C4-2B (cell line): Measurements from ENCODE around the gene HMGN2.

Source experiments
- CTCF ChIP-seq: fragments of 450-650 bp; conservative IDR thresholded peaks from 2 replicates; pipeline ENCODE4 v1.5.1; 2017; ENCODE audit warnings: mild to moderate bottlenecking
- ZFX ChIP-seq: fragments of 450-650 bp; IDR thresholded peaks from 2 replicates; pipeline ENCODE4 v1.6.1; 2017

DNA sequence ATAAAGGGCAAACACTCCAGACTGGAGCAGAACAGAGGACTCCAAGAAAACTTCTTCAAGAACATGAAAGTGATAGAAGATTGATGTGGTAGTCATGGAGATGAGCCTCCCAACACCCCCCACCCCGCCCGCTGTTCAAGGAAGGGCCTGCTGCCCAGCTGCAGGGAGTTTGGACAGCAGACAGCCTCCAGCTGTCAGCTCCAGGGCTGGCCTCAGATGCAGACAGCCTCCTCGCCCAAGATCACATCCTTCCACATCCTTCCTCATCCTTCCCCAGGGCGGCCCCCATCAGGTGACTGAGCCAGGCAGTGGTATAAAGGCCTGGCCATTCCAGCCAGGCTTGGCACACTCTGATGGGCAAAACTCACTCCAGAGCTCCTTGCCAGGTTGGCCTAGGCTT lies 24.6 kb downstream of the HMGN2 start:
- TF ChIP-seq CTCF (no peak), ZFX (no peak)
